Testis (tissue), 5 donors: ENCODE measurements around the gene TUBB. TPM values are rescaled to one million over a fixed set of nuclear protein-coding genes. Genes with fewer than 3 reads are reported as not detected.

Source experiments
- DNase-seq: peaks from one replicate; pipeline ENCODE4 v3.0.0-alpha.2; 2019
- H3K27ac ChIP-seq, 2 donors: fragments of 200-600 bp; sonication (generic); one replicate each; pipeline ENCODE4 v1.5.1; 2019
- H3K27me3 ChIP-seq: fragments of 200-600 bp; sonication (generic); one replicate; pipeline ENCODE4 v1.5.1; 2019
- H3K36me3 ChIP-seq: fragments of 200-600 bp; sonication (generic); one replicate; pipeline ENCODE4 v1.5.1; 2017; ENCODE audit warnings: low read depth; ENCODE audit errors: missing control alignments
- H3K4me1 ChIP-seq: fragments of 200-600 bp; sonication (generic); one replicate; pipeline ENCODE4 v1.5.1; 2019
- H3K4me3 ChIP-seq, 2 donors: fragments of 200-600 bp; sonication (generic); one replicate each; pipeline ENCODE4 v1.5.1; 2017 to 2019
- H3K9me3 ChIP-seq: fragments of 200-600 bp; sonication (generic); one replicate; pipeline ENCODE4 v1.5.1; 2017
- POLR2A ChIP-seq: fragments of 450-650 bp; IDR thresholded peaks from one replicate; pipeline ENCODE4 v1.6.1; 2017; ENCODE audit warnings: antibody characterized with exemption, mild to moderate bottlenecking, moderate library complexity
- WGBS, 2 donors: methylation state at CpG; one replicate each; pipeline ENCODE4 v1.1.5; 2018; 5-methylcytosine and 5-hydroxymethylcytosine counted together
- intact Hi-C: fragments of 100-400 bp; cut with DNase I; formaldehyde crosslinking; loops from one replicate; pipeline ENCODE4 v1.15.1; 2023; ENCODE audit warnings: low total_unique reads
- long read RNA-seq, 2 donors: transcript quantifications; one replicate each; lab custom pipeline, GENCODE V29; 2026
- polyA plus RNA-seq: library from polyadenylated mRNA; stranded (reverse); fragments of 350-450 nt; fragmentation: Illumina TruSeq; extraction: RNeasy Lipid Tissue Mini Kit (QIAGEN cat#74804); gene quantifications from one replicate; pipeline ENCODE4 v1.2.3, GENCODE V29; 2014; ENCODE audit warnings: low read depth, low replicate concordance; ENCODE audit not compliant: insufficient read depth
- total RNA-seq, 2 donors: library from RNA; depleted of rRNA; stranded (reverse); fragments of >200 nt; gene quantifications; one replicate each; pipeline ENCODE4 v1.2.3, GENCODE V29; 2016
- TF ChIP-seq, protein P1 (sequence below), 3 experiments: fragments of 450-650 bp in 2 of 3; fragments of 200-600 bp in 1 of 3; sonication (generic) in 1 of 3; IDR thresholded peaks; one replicate each; pipeline ENCODE4 v1.5.1; 2016 to 2019; ENCODE audit warnings: antibody characterized with exemption in 3 of 3, mild to moderate bottlenecking in 2 of 3, moderate library complexity in 1 of 3

Gene TUBB
- 100 to 1,000 TPM; 173 to 252 TPM for total RNA-seq
- polyA plus RNA-seq = 309 TPM
- long read RNA-seq, donor 1, transcript TUBB-205 (4 exons, 2,670 nt) = major isoform, 562 of 777 reads
- long read RNA-seq, donor 1, partial matches to known transcripts = 177 of 777 reads
- long read RNA-seq, donor 1, other reads (novel, unspliced or antisense) = 37 of 777 reads
- long read RNA-seq, donor 2, transcript TUBB-205 (4 exons, 2,670 nt) = major isoform, 417 of 974 reads
- long read RNA-seq, donor 2, partial matches to known transcripts = 555 of 974 reads
- long read RNA-seq, donor 2, other reads (novel, unspliced or antisense) = 0 of 974 reads

DNA sequence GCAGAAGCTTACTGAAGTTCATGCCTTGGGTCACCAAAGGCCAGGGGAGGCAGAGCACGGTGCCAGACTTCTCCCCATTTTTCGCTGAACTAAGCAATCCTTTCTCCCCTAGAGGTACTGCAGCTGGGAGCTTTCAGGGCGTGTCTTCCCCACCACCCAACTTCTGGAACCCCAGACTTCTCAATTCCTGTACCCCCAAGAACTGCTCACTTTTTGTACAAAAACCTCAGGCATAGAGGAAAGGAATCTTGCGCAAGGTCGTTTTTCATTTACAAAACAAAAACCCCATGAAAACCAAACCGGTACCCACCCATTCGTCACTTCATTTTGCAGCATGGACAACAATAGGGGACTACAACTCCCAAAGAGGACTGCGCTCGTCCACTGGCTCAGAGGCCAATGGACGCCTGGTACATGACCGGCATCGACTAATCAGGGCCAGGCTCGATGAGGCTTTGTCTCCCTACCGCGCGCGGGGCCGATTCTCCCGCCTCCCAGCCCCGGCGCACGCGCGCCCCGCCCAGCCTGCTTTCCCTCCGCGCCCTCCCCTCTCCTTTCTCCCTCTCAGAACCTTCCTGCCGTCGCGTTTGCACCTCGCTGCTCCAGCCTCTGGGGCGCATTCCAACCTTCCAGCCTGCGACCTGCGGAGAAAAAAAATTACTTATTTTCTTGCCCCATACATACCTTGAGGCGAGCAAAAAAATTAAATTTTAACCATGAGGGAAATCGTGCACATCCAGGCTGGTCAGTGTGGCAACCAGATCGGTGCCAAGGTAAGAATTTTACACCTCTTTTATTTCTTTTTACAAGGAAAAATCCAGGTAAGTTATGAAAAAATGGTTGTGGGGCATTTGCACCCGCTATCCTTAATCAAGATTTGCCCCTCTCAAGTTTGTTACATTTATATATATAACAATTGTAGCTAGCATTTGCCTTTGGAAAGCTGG, at the start of gene TUBB:
Gene TUBB, plus strand, starts transcription at position 562 of the 947 bp plus-strand sequence. Its CDS starts 155 bp downstream, at position 717.
- peak; percentile 83 for TF ChIP-seq POLR2A
- TF ChIP-seq, protein P1, sequence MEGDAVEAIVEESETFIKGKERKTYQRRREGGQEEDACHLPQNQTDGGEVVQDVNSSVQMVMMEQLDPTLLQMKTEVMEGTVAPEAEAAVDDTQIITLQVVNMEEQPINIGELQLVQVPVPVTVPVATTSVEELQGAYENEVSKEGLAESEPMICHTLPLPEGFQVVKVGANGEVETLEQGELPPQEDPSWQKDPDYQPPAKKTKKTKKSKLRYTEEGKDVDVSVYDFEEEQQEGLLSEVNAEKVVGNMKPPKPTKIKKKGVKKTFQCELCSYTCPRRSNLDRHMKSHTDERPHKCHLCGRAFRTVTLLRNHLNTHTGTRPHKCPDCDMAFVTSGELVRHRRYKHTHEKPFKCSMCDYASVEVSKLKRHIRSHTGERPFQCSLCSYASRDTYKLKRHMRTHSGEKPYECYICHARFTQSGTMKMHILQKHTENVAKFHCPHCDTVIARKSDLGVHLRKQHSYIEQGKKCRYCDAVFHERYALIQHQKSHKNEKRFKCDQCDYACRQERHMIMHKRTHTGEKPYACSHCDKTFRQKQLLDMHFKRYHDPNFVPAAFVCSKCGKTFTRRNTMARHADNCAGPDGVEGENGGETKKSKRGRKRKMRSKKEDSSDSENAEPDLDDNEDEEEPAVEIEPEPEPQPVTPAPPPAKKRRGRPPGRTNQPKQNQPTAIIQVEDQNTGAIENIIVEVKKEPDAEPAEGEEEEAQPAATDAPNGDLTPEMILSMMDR (IDR thresholded peaks at IDR 0.05) = peak in 2 of 3 experiments; percentile 19 to 31
- H3K27me3 ChIP-seq = no peaks in the 10 kb centered on the region
- peak; percentile 99 for DNase-seq
- WGBS, 2 donors = 0 to 1% methylated on average over 35 to 38 of the region's 38 CpGs
- intact Hi-C loops = loop anchor here (2.0 to 10.0 kb wide), 2 partner anchors 33 to 1075 kb away; partner anchors contain the start of gene PPP1R18
- H3K27ac ChIP-seq = peak within 1 kb of the TSS; percentile 89 to 90
- H3K4me3 ChIP-seq = peak within 1 kb of the TSS; percentile 73 to 99
- no peaks in the 10 kb centered on the region for H3K36me3 ChIP-seq
- peaks cover 24% of the 10 kb centered on the region for H3K4me1 ChIP-seq
- H3K9me3 ChIP-seq = no peaks in the 10 kb centered on the region

DNA sequence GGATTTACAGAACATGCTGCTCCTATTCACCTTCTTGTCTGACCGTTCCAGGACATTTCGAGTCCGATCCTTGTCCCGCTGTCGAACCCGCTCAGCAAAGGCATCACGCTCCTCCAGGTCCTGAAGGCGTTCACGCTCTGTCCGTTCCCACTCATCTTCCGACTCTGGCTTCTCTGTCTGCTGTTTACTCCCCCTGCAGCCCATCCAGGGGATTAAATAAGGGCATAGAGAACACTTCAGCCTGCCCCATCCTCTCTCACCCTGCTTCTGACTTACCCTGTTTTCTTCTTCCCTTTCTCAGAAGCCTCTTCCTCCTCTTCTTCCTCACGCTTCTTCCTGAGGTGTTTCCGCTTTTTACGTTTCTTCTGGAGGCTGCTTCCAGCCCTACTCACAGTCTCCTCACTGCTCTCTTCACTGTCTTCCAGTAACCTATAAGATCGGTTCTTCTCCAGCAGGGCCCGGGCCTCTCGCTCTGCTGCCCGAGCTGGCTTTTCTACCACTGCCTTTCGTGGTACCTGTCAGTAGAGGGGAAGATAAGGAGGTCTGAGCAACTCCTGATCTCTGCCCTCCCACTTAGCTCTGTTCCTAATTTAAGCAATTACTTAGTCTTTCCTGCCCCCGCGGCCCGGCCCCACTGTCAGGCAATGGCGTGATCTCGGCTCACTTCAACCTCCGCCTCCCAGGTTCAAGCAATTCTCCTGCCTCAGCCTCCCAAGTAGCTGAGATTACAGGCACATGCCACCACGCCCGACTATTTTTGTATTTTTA, 49.2 kb upstream of the TUBB start:
- TF ChIP-seq POLR2A = no peak
- TF ChIP-seq, protein P1 (IDR thresholded peaks at IDR 0.05) = no peak
- Histone ChIP-seq H3K27me3 (no peaks in the 10 kb centered on the region), H3K9me3 (no peaks in the 10 kb centered on the region), H3K36me3 (no peaks in the 10 kb centered on the region), H3K4me3 (no peak overlapping the region), H3K4me1 (peaks cover 12% of the 10 kb centered on the region), H3K27ac (no peak overlapping the region)
- 70 to 79% methylated on average over 27 of the region's 27 CpGs for WGBS, 2 donors
- intact Hi-C loops = no loop called here
- no peak for DNase-seq

DNA sequence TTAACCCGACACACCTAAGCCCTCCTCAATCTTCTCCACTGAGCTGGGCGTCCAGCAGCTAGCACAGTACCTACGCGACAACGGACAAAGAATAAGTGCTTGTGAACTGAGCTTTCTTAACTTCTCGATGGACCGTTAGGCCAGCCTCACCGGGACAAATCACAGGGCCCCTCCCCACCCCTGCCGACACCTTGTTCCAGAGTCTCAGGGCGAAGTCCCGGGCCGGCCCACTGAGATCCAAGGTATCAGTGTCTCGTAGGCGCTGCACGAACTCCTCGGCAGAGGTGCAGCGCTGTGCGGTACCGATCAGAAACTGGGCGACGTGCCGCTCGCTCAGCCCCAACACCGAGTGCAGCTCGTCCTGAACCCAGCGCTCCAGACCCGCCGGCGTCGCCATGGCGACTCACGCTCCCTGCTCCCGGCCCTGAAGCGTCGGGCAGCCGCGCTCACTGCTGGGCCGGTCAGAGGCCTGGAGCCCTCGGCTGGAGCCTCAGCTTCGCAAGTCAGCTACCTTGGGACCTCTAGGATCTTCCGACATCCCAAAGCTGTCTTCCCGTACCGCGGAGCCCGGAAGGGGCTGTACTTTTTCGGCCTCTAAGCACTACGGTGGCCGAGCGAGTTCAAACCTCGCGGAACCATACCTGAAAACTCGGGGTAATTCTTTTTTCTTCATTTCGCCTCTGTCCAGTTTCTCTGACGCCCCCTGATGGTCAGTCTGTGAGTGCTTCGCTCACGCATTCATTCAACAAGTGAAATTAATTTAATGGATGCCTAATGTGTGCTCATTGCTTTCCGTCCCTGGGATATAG, 47.5 kb upstream of the TUBB start, which contains the start of gene DHX16:
Gene DHX16, minus strand, starts transcription at position 562 of the 809 bp plus-strand sequence. Its CDS starts 165 bp downstream, at position 397.
- TF ChIP-seq, protein P1 (IDR thresholded peaks at IDR 0.05) = peak; percentile 83 to 98 (median 96)
- TF ChIP-seq POLR2A = no peak
- Histone ChIP-seq H3K27ac (peak within 1 kb of the TSS; percentile 44 to 77), H3K36me3 (no peaks in the 10 kb centered on the region), H3K27me3 (no peaks in the 10 kb centered on the region), H3K4me3 (peak within 1 kb of the TSS; percentile 86), H3K4me1 (peaks cover 12% of the 10 kb centered on the region), H3K9me3 (no peaks in the 10 kb centered on the region)
- intact Hi-C loops = no loop called here
- DNase-seq = peak; percentile 97
- WGBS, 2 donors = 0% methylated on average over 33 to 57 of the region's 57 CpGs
